Cardiac fibroblast (primary cell): Measurements from ENCODE around the gene HIC1.
A peak's percentile ranks its signal among the peaks of the same experiment; 100 is the strongest.

Experiments
- DNase-seq, 2 donors: peaks; one replicate each; pipeline versions ENCODE4 v3.0.0 to v3.0.0-alpha.2; 2010; ENCODE audit warnings: low read depth in 2 of 2
- H3K4me3 ChIP-seq, 2 donors: replicated peaks in 1 of 2; 1 replicate in 1 of 2; 2 replicates in 1 of 2; pipeline ENCODE4 v1.5.1; 2011; ENCODE audit warnings: low read depth in 2 of 2, low read length in 2 of 2, mild to moderate bottlenecking in 2 of 2, moderate library complexity in 1 of 2
- CTCF ChIP-seq: IDR thresholded peaks from one replicate; pipeline ENCODE4 v1.5.1; 2011; ENCODE audit warnings: low read depth, mild to moderate bottlenecking, low read length, inconsistent platforms

HIC1 gene

GRCh38 chr17:2020721-2021120 is 34.2 kb upstream of the HIC1 start:
- no peak overlapping the region for H3K4me3 ChIP-seq
- no peak for DNase-seq
- no peak for TF ChIP-seq CTCF

- DNase-seq = no peak
- H3K4me3 ChIP-seq = no peak overlapping the region
- TF ChIP-seq CTCF = no peak
These were observed 32.2 kb upstream of the HIC1 start for GRCh38 chr17:2022647-2023240.

GRCh38 chr17:2023256-2023655 is 31.6 kb upstream of the HIC1 start:
- TF ChIP-seq CTCF = no peak
- no peak for DNase-seq
- no peak overlapping the region for H3K4me3 ChIP-seq

- peak overlapping the region; percentile 26 to 33 for H3K4me3 ChIP-seq
- peak; percentile 51 to 75 for DNase-seq
- no peak for TF ChIP-seq CTCF
These were observed 31.0 kb upstream of the HIC1 start for GRCh38 chr17:2023692-2024571.

- no peak for TF ChIP-seq CTCF
- peak overlapping the region; percentile 33 to 38 for H3K4me3 ChIP-seq
- DNase-seq = peak in 1 of 2 donors; percentile 16
These were observed 30.2 kb upstream of the HIC1 start for GRCh38 chr17:2024572-2025219.

- peak within 1 kb of the TSS; percentile 38 to 39 for H3K4me3 ChIP-seq
- peak; percentile 45 to 64 for DNase-seq
- TF ChIP-seq CTCF = no peak
These were observed 29.7 kb upstream of the HIC1 start, which contains the start of gene RTN4RL1 for GRCh38 chr17:2025220-2025621. TSS of gene RTN4RL1 (minus strand) at chr17:2025334. CDS start at chr17:2024865, 469 bp downstream.
